ENCODE results near the gene ATP11A.

DNA sequence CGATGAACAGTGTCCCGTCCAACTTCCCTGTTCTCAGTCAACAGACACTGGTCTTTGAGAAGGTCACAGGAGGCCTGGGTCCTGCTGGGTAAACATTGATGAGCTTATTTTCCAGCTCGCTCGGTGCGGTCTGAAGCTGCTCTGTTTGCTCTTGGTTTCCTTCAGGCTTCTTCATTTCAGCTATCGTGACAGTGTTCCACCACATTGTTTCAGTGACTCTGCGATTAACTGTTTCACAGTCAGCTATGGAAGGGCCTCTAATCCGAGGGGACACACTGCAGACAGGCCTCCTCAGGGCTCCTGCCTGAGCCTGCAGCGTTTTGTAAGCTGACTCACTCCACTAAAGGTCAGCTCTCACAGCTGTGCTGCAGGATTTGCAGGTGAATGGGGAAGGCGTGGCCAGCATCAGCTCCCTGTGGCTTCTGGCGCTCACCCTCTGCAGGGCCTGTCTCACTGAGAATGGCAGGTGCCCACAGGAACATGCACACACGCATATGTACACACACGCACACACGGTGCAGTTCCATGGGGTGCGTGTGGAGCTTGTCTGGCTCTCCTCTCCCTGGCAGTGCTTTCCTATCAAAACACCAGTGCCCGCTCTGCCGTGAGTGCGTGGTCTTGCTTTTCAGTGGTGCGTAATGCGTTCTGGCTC lies 216.3 kb downstream of the ATP11A start:
- no peak for TF ChIP-seq CTCF (conservative IDR thresholded peaks at IDR 0.05; ENCODE audit: low read depth, low read length)
- no peak for TF ChIP-seq EZH2 (IDR thresholded peaks at IDR 0.05; ENCODE audit: low read length, unreplicated experiment)
